Measurements from ENCODE around the gene MISP. TPM values are rescaled to one million over a fixed set of nuclear protein-coding genes. Genes with fewer than 3 reads are reported as not detected.

MISP gene
- total RNA-seq, 5 donors from 2014 or later (not counting 1 experiment from before 2014, with no cell fraction given): 0.10 to 0.16 (median 0.15) TPM; not detected in 2

GRCh38 chr19:793806-794205 is 42.9 kb downstream of the MISP start:
- Mint-ChIP-seq H3K9me3 (no peaks in the 10 kb centered on the region), H3K36me3 (no peaks in the 10 kb centered on the region), H3K4me1 (peaks cover 1 to 10% (median 5%) of the 10 kb centered on the region in 3 donors), H3K27me3 (peaks cover 3 to 6% of the 10 kb centered on the region in 2 donors), H3K27ac (no peak overlapping the region), H3K4me3 (no peak overlapping the region)
- DNase-seq: no peak
- Histone ChIP-seq H3K4me3 (ENCODE audit: control insufficient read depth in 1 of 2, extremely low read depth in 1 of 2, low read length in 1 of 2) (no peak overlapping the region), H3K36me3 (ENCODE audit: control insufficient read depth in 2 of 2, extremely low read depth in 1 of 2, insufficient read depth in 1 of 2, low read length in 1 of 2) (no peaks in the 10 kb centered on the region), H3K27ac (ENCODE audit: low read length) (no peak overlapping the region), H3K27me3 (replicated peaks in 1 of 2; ENCODE audit: control insufficient read depth in 2 of 2, extremely low read depth in 1 of 2, insufficient read depth in 2 of 2, low read length in 1 of 2) (peaks cover 0 to 12% of the 10 kb centered on the region in 2 experiments), H3K4me1 (ENCODE audit: control insufficient read depth in 1 of 2, extremely low read depth in 1 of 2, insufficient read depth in 2 of 2, low read length in 2 of 2) (peaks cover 2 to 21% of the 10 kb centered on the region in 2 experiments), H3K9me3 (no peaks in the 10 kb centered on the region)
- CTCF ChIA-PET: no interaction called here
- WGBS (ENCODE audit: insufficient coverage): 98% methylated on average over 7 of the region's 12 CpGs
- no peak for ATAC-seq (replicated peaks in 1 of 4)
- POLR2A ChIA-PET: no interaction called here

GRCh38 chr19:795073-795611 is 44.2 kb downstream of the MISP start:
- Mint-ChIP-seq H3K27me3 (peaks cover 0 to 3% of the 10 kb centered on the region in 2 donors), H3K4me3 (peak overlapping the region in 1 of 3 donors; percentile 39), H3K4me1 (peaks cover 14 to 18% (median 18%) of the 10 kb centered on the region in 3 donors), H3K27ac (no peak overlapping the region), H3K36me3 (no peaks in the 10 kb centered on the region), H3K9me3 (no peaks in the 10 kb centered on the region)
- Histone ChIP-seq H3K4me1 (ENCODE audit: control insufficient read depth in 1 of 2, extremely low read depth in 1 of 2, insufficient read depth in 2 of 2, low read length in 2 of 2) (peaks cover 6 to 31% of the 10 kb centered on the region in 2 experiments), H3K4me3 (ENCODE audit: control insufficient read depth in 1 of 2, extremely low read depth in 1 of 2, low read length in 1 of 2) (no peak overlapping the region), H3K27me3 (replicated peaks in 1 of 2; ENCODE audit: control insufficient read depth in 2 of 2, extremely low read depth in 1 of 2, insufficient read depth in 2 of 2, low read length in 1 of 2) (peaks cover 0 to 12% of the 10 kb centered on the region in 2 experiments), H3K27ac (ENCODE audit: low read length) (no peak overlapping the region), H3K36me3 (ENCODE audit: control insufficient read depth in 2 of 2, extremely low read depth in 1 of 2, insufficient read depth in 1 of 2, low read length in 1 of 2) (peaks cover 0 to 5% of the 10 kb centered on the region in 2 donors), H3K9me3 (no peaks in the 10 kb centered on the region)
- no peak for DNase-seq
- WGBS (ENCODE audit: insufficient coverage): 98% methylated on average over 16 of the region's 28 CpGs
- no peak for ATAC-seq (replicated peaks in 1 of 4)
- POLR2A ChIA-PET: no interaction called here
- CTCF ChIA-PET: interaction anchor here (0.6 kb wide), 2 partner anchors 124 to 1446 kb away, joined by 3 to 7 read pairs; no protein-coding TSS in a partner anchor

- DNase-seq: no peak
- H3K27ac ChIP-seq (ENCODE audit: low read length): no peak overlapping the region
- ATAC-seq (replicated peaks in 1 of 4): no peak
Measured at GRCh38 chr19:795691-796581, 45.0 kb downstream of the MISP start.

GRCh38 chr19:796692-797527 is 46.0 kb downstream of the MISP start, which contains the start of gene PTBP1:
PTBP1 (plus strand) TSS chr19:797452; CDS start chr19:797498, 46 bp downstream.
- Histone ChIP-seq H3K36me3 (ENCODE audit: control insufficient read depth in 2 of 2, extremely low read depth in 1 of 2, insufficient read depth in 1 of 2, low read length in 1 of 2) (peaks cover 0 to 12% of the 10 kb centered on the region in 2 donors), H3K27me3 (replicated peaks in 1 of 2; ENCODE audit: control insufficient read depth in 2 of 2, extremely low read depth in 1 of 2, insufficient read depth in 2 of 2, low read length in 1 of 2) (peaks cover 0 to 6% of the 10 kb centered on the region in 2 experiments), H3K27ac (ENCODE audit: low read length) (peak within 1 kb of the TSS; percentile 67), H3K4me1 (ENCODE audit: control insufficient read depth in 1 of 2, extremely low read depth in 1 of 2, insufficient read depth in 2 of 2, low read length in 2 of 2) (peaks cover 20 to 48% of the 10 kb centered on the region in 2 experiments), H3K9me3 (no peaks in the 10 kb centered on the region), H3K4me3 (ENCODE audit: control insufficient read depth in 1 of 2, extremely low read depth in 1 of 2, low read length in 1 of 2) (peak within 1 kb of the TSS; percentile 77 to 80)
- DNase-seq: peak; percentile 95 to 100 (median 100)
- under 1% methylated on average over 79 of the region's 83 CpGs for WGBS (ENCODE audit: insufficient coverage)
- Mint-ChIP-seq H3K4me3 (peak within 1 kb of the TSS; percentile 86 to 94 (median 93)), H3K36me3 (no peaks in the 10 kb centered on the region), H3K4me1 (peaks cover 32 to 36% (median 34%) of the 10 kb centered on the region in 3 donors), H3K9me3 (no peaks in the 10 kb centered on the region), H3K27me3 (no peaks in the 10 kb centered on the region), H3K27ac (peak within 1 kb of the TSS; percentile 91 to 94)
- ChIA-PET POLR2A (interaction anchor here in 1 of 2 donors (0.8 kb wide), 1 partner anchor 225 kb away, joined by 3 read pairs; the partner anchor contains the start of gene RNU6-2), CTCF (interaction anchor here in 1 of 2 donors (0.9 kb wide), 1 partner anchor 134 kb away, joined by 3 read pairs; the partner anchor contains the start of gene RNF126)
- ATAC-seq (replicated peaks in 1 of 4): peak; percentile 82 to 88 (median 84)

More at GRCh38 chr19:795691-796581, 45.0 kb downstream of the MISP start:
- Mint-ChIP-seq H3K4me3 (peak overlapping the region; percentile 13 to 94 (median 93)), H3K27me3 (peaks cover 0 to under 1% of the 10 kb centered on the region in 2 donors), H3K27ac (no peak overlapping the region), H3K4me1 (peaks cover 22 to 26% (median 25%) of the 10 kb centered on the region in 3 donors), H3K9me3 (no peaks in the 10 kb centered on the region), H3K36me3 (no peaks in the 10 kb centered on the region)
- Histone ChIP-seq H3K4me1 (ENCODE audit: control insufficient read depth in 1 of 2, extremely low read depth in 1 of 2, insufficient read depth in 2 of 2, low read length in 2 of 2) (peaks cover 11 to 38% of the 10 kb centered on the region in 2 experiments), H3K27me3 (replicated peaks in 1 of 2; ENCODE audit: control insufficient read depth in 2 of 2, extremely low read depth in 1 of 2, insufficient read depth in 2 of 2, low read length in 1 of 2) (peaks cover 0 to 8% of the 10 kb centered on the region in 2 experiments), H3K36me3 (ENCODE audit: control insufficient read depth in 2 of 2, extremely low read depth in 1 of 2, insufficient read depth in 1 of 2, low read length in 1 of 2) (peaks cover 0 to 9% of the 10 kb centered on the region in 2 donors), H3K4me3 (ENCODE audit: control insufficient read depth in 1 of 2, extremely low read depth in 1 of 2, low read length in 1 of 2) (peak overlapping the region; percentile 66 to 80), H3K9me3 (no peaks in the 10 kb centered on the region)
- CTCF ChIA-PET: interaction anchor here in 1 of 2 donors (0.6 kb wide), 1 partner anchor 123 kb away, joined by 7 read pairs; no protein-coding TSS in a partner anchor
- WGBS (ENCODE audit: insufficient coverage): 87% methylated on average over 35 of the region's 39 CpGs
- POLR2A ChIA-PET: no interaction called here

- WGBS (ENCODE audit: insufficient coverage): under 1% methylated on average over 118 of the region's 129 CpGs
- H3K4me3 ChIP-seq (ENCODE audit: control insufficient read depth in 1 of 2, extremely low read depth in 1 of 2, low read length in 1 of 2): peak overlapping the region; percentile 70 to 77
- peaks cover 41 to 45% (median 43%) of the 10 kb centered on the region in 3 donors for H3K4me1 Mint-ChIP-seq
- H3K4me3 Mint-ChIP-seq: peak overlapping the region; percentile 86 to 94 (median 89)
- ChIA-PET CTCF (interaction anchor here in 1 of 2 donors (0.9 kb wide), 1 partner anchor 134 kb away, joined by 3 read pairs; the partner anchor contains the start of gene RNF126), POLR2A (interaction anchor here in 1 of 2 donors (0.8 kb wide), 1 partner anchor 224 kb away, joined by 3 read pairs; the partner anchor contains the start of gene RNU6-2)
- H3K27ac Mint-ChIP-seq: peak overlapping the region; percentile 87 to 91
- ATAC-seq (replicated peaks in 1 of 4) (peak; percentile 23 to 41 (median 37)), DNase-seq (peak; percentile 73 to 94 (median 82))
- no peaks in the 10 kb centered on the region for H3K27me3 ChIP-seq (replicated peaks in 1 of 2; ENCODE audit: control insufficient read depth in 2 of 2, extremely low read depth in 1 of 2, insufficient read depth in 2 of 2, low read length in 1 of 2)
- H3K27ac ChIP-seq (ENCODE audit: low read length): peak overlapping the region; percentile 67
- peaks cover 2% of the 10 kb centered on the region for H3K36me3 Mint-ChIP-seq
- H3K36me3 ChIP-seq (ENCODE audit: control insufficient read depth in 2 of 2, extremely low read depth in 1 of 2, insufficient read depth in 1 of 2, low read length in 1 of 2): peaks cover 7 to 16% of the 10 kb centered on the region in 2 donors
- no peaks in the 10 kb centered on the region for H3K9me3 ChIP-seq
- no peaks in the 10 kb centered on the region for H3K27me3 Mint-ChIP-seq
- peaks cover 27 to 57% of the 10 kb centered on the region in 2 experiments for H3K4me1 ChIP-seq (ENCODE audit: control insufficient read depth in 1 of 2, extremely low read depth in 1 of 2, insufficient read depth in 2 of 2, low read length in 2 of 2)
- H3K9me3 Mint-ChIP-seq: no peaks in the 10 kb centered on the region
Measured at GRCh38 chr19:797528-798414, 46.9 kb downstream of the MISP start.

Measured in T-cell (primary cell).